ENCODE measurements around the gene SDCBP2. TPM values are rescaled to one million over a fixed set of nuclear protein-coding genes. Genes with fewer than 3 reads are reported as not detected.

Gene SDCBP2, protein sequence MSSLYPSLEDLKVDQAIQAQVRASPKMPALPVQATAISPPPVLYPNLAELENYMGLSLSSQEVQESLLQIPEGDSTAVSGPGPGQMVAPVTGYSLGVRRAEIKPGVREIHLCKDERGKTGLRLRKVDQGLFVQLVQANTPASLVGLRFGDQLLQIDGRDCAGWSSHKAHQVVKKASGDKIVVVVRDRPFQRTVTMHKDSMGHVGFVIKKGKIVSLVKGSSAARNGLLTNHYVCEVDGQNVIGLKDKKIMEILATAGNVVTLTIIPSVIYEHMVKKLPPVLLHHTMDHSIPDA
- 9.4 TPM for total RNA-seq

DNA sequence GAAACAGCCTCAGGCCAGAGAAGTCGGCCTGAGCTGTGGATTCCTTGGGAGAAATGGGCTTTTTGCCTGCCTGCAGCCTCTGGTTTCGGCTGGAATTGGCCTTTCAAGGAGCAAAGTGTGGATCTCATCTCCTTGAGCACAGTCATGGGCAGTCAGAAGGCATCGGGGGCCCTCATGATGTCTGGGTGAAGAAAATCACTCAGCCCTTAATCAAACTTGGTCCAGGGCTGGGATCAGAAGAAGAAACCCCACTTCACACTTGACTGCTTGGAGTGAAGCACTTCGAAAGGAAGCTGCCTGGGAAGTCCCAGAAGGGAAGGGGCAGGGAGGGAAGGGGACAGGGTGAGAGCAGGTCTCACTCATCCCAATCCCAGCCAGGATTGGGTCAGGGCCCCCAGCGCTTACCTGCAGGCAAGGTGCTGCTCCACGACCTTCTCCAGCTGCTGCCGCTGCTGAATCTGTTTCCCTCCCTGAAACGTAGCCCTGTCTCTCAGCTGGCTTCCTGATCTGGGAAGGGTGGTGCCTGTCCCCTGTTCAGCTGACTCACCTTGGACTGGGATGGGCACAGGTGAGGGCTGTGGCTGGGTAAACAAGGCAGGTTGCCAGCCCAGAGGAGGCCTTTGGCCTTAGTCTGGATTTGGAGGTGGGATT, at the start of gene SDCBP2:
TSS of gene SDCBP2 (minus strand) at position 460 of the 651 bp plus-strand sequence. CDS start 8,723 bp downstream, outside the sequence.
- DNase-seq = no peak

DNA sequence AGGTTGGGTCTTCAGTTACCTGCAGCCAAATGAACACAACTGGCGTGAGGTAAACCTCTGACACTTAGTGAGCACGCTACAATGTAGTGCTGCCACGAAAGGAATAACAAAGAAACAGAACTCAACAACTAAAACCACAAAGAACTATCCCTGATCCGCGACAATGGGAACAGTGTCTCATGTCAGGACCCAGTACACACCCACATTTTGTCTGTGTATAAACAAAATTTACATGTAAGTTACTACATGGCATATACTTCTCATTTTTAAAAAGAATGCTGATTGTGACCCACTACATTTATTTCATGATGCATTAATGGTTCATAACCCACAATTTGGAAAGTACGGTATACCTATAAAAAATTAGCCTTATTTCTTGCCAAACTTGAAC, 49.8 kb upstream of the SDCBP2 start:
- no peak for DNase-seq

DNA sequence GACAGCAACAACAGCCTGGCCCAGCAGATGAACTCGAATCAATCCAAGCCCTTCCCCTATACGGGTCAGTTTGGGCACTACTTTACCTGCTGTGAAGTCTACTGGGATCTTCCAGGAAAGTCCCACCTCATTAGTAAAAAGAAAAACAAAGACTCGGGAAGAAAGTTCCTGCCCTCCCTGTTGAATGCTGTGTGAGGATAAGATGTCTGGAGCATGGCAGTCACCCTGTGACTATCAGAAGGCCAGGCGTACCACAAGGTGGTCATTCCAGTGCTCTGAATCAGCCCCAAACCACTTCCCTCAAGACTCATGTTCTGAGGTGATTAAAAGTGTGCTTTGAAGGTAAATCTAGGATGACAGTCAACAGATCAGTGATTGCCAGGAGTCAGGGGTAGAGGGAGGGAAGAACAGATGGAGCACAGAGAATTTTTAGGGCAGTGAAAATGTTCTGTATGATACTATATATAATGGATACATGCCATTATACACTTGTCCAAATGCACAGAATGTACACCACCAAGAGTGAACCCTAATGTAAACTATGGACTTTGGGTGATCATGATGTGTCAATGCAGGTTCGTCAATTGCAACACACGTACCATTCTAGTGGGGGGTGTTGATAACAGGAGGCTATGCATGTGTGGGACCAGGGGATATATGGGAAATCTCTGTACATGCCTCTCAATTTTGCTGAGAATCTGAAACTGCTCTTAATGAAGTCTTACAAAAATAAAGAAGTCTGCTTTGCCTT, 49.2 kb upstream of the SDCBP2 start:
- no peak for DNase-seq

DNA sequence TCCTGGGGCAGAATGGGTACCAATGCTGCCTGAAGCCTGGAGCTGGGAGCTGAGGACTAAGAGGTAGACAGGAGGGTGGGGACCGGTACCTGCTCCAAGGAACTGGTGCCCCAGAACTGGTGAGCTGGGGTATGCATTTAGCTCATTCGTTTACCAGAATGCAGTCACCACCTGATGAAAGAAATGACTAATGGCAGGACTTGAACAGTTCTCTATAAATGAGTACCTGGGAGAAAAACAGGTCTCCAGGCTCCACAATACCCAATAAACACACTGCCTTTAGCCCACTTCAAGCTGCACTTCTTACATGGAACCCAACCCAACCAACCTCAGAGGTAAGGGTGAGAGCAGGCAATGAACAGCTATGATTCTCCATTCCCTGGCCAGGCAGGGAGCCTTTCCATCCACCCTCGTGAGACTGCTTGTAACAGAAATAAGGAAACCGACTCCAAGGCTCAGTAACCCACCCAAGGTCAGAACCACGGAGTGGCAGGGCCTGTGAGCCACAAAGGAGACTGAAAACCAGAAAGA, 48.5 kb upstream of the SDCBP2 start:
- no peak for DNase-seq

DNA sequence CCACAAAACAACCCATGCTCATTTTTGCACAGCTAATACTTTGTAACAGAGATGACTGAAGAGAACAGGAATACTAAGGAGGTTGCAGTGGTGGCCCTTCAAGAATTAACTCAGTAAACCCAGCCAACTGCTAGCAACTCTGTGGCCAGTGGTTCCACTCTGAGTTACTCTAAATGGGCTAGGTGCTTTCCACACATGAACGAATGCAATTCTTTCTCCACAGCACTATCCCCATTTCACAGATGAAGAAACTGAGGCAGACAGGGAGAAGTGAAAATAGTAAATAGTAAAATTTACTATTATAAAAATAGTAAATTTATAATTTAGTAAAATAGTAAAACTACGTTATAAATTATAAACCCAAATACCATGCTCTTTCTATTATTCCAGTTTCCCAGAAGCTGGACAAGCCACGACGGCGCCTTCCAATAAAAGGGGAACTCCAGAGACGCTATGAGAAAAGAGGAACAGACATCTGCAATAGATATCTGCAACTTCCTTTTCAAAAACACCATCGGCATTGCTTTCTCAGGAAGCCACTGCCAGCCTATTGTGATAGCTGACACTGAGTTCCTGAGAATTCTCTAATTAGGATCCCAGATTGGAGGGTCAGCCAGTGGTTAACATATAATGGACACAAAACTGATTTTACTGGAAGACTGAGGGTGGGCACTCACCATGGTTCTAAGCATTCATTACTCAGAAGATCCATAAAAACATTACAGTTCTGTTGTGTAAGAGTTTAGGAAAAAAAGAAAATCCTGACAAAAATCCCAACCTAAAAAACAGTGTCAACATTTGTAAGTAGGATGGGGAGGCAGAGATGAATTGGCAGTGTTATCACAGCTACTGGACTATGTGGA, 47.7 kb upstream of the SDCBP2 start:
- no peak for DNase-seq

DNA sequence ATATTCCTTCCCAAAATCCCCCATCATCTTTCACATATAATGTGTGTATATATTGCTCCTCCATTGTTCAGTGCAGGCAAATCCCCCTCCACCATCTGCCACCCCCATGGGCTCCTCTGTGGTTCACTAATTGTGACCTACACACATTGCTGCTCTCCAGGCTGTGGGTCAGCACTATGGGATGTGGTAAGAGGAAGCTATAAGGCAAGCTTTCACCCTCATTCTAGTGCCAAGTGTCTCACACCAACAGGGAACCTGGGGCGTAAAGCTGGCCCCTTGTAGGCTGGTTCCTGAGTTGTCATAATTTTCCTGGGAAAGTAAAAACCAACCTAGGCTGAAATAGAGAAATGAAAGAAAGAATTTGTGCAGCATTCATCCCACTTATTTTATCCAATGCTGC, 47.1 kb upstream of the SDCBP2 start:
- DNase-seq = no peak

DNA sequence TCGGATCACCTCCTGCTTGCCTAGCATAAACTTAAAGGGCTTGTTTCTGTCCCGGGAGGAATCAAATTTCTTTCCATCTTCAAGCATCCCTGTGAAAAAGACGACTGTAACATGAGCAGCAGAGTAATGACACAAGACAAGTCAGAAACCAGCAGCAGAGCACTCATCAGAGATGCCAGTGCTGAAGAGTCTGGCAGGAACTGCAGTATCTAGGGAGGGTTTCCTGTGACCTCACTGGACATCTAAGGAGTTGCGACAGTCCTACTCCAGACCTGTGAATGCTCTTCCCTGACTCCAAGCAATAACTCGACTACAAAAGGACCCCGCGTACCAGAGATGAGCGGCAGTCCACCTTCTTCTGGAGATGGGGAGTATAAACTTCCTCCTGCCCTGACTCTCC, 46.6 kb upstream of the SDCBP2 start:
- no peak for DNase-seq

DNA sequence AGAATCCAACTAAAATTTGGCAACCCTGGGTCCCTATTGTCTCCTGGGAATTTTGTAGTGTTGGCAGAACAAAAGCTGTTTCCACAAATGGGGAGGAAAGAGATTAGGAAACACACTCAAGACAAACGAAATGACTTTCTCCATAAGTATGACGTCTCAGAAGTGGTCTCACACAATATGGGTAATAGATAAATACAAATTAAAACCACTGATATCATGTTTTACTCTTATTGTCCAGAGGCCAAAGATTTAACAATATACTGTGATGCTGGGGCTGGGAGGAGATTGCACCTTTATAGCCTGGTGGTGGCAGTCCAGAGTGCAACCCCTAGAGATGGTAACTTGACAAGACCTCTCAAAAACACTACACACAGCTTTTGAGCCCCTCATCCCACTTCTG, 45.3 kb upstream of the SDCBP2 start:
- DNase-seq = no peak

DNA sequence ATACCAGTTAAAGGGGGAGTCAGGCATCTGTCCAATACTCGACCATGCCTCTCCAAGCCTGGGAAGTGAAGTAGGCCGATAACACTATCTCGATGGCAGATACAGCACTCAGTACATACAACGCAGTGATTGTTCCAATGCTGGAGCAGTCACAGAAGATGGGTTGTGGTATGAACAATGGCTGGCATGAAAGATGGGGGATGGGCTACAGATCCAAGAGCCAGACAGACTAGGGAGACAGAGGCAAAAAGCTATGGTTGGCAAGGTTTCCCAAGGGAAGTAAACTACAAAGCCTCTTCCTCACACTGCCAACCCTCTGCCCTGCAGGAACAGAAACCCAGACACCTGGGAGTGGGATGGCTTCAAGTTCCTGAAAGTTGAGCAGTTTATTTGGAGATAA, 44.7 kb upstream of the SDCBP2 start:
- DNase-seq = no peak

DNA sequence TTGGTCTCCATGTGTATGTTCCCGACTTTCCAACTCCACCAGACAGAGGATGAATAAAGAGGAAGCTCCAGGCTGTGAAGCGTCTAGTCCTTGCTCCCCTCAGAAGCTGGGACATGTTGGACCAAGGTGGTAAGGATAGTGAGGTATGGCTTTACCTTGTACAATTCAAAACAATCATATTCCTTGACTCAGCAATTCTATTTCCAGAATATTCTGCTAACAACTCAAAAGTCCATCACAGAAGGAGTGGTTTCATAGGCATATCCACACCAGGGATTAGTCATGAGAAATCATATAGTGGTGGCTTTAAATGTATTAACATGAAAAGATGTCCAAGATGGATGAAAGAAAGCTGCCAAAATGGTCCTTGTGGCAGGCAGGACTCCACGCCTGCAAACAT, 44.1 kb upstream of the SDCBP2 start:
- DNase-seq = no peak

DNA sequence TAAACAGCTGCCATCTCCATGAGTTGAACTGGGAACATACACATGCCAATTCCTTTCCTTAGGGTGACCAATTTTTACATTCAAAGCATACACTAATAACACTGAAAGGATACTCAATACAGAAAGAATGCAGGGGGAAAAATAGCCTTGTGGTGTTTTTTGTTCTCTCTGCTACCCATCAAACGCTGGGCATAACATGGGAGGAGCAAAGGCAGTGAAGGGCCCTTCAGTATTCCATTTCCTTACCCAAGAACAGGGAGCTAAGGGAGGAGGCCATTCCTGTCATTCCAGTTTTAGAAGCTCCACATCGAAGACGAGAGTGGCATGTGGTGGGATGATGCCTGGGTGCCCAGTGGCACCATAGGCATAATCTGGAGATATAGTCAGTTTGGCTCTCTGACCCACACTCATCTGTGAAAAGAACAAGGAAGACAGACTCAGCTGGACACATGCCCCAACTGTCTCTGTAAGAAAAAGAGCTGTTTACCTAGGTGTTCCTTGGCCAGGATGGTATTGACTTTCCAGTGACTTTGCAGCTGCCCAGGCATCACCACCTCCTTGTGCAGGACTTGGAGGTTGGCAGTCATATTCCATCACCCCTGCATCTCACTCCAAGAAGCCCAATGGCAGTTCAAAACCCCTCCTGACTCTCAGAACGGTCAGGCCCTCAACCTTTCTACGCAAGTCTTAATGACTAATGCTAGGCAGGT, 43.0 kb upstream of the SDCBP2 start:
- no peak for DNase-seq

DNA sequence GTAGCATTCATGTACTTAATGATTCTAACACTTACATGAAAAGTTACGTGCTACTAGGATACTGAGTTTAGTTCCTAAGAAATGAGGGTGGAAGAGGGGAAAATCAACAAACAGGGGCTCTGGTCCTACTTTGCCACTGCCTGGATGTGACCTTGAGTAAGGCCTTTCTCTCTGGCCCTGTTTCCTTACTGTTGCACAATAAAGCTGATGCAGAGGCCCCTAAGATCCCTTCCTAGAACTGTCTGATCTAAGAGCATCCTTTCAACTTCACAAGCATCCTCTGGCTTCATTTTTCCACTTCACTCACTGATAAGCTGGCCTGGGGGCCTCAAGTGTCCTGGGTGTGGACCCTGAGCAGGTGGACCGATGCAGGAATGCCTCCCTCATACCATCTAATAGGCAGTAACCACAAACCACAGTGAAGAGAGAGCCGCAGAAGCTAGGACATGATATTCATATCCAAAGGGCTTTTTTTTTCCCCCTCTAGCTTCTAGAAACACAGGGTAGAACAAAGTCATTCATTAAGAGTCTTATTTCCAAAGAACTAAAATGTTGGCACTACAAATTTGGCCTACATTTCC, 42.4 kb upstream of the SDCBP2 start:
- no peak for DNase-seq

DNA sequence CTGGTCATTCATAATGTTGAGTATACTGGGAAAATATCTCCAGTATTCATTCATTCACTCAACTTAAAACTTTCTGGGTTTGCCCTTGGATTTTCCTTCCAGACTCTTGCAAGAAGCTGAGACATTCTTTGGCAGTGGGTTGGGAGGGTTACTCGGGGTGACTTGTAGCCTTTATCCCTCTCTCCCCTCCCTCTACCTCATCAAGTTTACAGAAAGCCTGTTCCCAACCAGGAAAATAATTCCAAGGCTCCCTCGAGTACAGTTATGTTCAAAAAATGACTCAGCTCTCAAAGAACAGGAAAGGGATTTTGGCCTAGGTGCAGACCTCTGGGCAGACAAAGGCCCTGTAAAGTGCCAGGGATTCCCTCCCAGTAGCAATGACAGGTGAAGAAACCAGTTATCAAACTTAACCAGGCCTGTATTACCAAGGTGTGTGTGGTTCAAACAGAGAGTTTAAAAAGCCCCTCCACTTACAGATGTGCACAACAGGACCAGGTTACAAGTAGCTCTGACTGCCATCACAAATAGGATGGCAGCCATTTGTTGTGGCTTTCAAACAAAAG, 41.7 kb upstream of the SDCBP2 start:
- DNase-seq = no peak

DNA sequence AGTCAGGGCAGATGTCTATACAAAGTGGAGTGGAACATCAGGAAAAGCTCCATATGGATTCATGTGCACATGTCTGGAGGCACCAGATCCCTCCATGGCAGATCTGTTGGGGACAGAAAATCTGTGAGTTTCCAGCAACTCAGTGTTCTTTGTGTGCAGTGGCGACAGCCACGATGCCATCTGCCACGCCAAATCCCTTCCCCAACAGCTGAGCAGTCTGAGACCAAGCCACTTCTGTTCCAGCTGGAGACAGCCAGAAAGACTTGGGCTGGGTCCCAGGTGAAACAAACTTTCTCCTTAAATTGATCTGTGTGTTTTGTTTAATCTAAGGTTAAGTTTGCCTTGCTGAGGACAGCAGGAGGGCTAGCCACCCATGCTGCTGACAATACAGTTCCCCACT, 41.0 kb upstream of the SDCBP2 start:
- no peak for DNase-seq

DNA sequence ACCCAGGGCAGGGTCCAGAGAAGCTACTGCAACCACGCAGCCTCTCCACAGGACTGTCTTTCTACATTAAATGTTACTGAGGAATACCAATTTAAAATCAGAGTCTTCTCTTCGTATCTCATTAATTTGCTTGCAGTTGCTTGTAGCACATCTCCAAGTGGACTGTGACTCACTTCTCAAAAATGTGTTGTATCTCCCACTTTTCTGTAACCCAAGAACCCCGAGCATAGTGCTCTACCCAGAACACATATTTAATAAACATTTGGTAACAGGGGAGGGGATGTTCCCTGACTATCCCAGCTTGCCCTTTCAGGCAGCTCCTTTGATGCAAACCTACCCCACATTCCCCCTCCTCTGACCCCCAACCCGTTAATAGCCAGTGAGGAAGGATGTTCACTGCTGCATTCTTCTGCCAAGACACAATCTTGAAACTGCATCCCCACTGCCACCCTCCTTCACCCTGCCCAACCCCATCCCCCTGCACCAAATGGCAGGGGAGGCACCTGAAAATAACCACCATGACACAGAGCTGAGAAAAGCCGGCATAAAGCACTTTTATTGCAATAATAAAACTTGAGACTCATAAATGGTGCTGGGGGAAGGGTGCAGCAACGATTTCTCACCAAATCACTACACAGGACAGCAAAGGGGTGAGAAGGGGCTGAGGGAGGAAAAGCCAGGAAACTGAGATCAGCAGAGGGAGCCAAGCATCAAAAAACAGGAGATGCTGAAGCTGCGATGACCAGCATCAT, 39.7 kb upstream of the SDCBP2 start:
- DNase-seq = no peak

DNA sequence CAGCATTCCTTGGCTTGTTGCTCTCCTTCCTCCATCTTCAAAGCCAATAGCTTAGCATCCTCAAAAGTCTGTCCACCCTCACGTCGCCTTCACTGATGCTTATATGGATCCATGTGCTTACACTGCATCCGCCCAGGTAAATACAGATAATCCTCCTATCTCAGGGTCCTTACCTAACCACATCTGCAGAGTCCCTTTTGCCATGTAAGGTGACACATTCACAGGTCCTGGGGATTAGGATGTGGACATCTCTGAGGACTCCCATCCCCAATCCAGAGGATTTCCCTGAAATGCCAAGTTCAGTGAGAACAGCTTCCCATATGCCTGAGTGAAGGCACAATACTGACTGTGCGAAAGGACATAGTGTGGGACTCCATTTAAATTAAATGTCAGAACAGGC, 38.5 kb upstream of the SDCBP2 start:
- no peak for DNase-seq

DNA sequence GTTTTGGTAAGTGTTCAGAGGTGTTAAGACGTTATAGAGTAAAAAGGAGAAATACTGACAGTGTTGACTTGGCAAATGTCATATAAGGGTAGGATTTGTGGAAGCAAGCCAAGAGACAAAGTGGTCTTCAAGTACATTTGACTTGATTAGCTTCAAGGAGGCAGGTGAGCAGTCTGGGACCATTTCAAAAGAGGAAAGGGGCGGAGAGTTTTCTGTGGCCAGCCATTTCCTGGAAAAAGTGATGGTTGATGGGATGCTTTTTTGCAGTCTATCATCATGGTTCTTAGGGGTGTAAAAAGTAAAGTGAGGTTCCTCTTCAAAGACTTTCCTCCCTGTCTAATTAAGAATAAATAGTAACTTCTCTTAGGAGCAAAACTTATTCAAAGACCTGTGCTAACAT, 35.2 kb upstream of the SDCBP2 start:
- DNase-seq = no peak

DNA sequence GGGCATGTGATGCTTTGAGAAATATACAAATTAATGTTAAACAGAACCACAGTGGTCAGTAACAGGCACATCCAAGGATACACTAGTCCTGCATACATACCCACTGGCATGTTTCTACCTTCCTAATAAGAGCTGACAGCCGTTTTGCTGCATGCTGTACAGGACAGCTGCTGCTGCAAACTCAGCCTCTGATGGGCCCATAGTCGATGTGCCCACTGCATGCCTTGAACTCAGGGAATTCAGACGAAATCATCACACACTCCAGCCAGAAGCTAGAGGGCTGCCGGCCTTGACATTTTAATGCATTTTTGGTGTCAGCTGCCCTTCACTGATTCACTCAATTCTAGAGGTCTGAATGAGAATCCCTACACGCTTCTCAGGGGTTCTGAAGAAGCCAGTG, 34.6 kb upstream of the SDCBP2 start:
- DNase-seq = no peak

DNA sequence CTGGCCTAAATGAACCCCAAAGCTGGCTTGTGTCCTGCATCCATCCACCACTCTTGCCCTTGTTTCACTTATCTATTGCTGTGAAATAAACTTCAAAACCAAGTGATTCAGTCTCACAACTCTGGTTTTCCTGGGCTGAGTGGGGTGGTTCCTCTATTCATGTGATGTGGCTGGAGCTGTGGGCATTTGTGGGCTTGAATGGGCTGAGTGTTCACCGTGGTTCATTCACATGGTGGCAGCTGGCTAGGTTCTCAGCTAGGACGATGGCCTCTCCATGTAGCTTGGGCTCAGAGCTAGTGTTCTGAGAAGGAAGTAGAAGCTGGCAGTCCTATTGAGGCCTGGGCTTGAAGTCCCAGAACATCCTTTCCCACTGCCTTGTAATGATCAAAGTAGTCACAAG, 33.5 kb upstream of the SDCBP2 start:
- DNase-seq = no peak
